Neuronal stem cell (in vitro differentiated cells): ENCODE results near the gene GPR39.

Experiments used
- DNase-seq: peaks from one replicate; pipeline ENCODE4 v3.0.0-alpha.2; 2013; ENCODE audit warnings: low spot score
- H2AFZ ChIP-seq: one replicate; pipeline ENCODE4 v1.6.1; 2013; ENCODE audit warnings: mild to moderate bottlenecking, low read length, inconsistent platforms
- H2AK5ac ChIP-seq: 2 replicates; pipeline ENCODE4 v1.6.1; 2013; ENCODE audit warnings: low read depth, mild to moderate bottlenecking, inconsistent platforms, low read length, moderate library complexity, mixed read lengths
- H2BK120ac ChIP-seq: 2 replicates; pipeline ENCODE4 v1.6.1; 2013; ENCODE audit warnings: low read depth, mild to moderate bottlenecking, inconsistent platforms, low read length, moderate library complexity, mixed read lengths
- H2BK12ac ChIP-seq: one replicate; pipeline ENCODE4 v1.6.1; 2013; ENCODE audit warnings: low read length, inconsistent platforms
- H2BK15ac ChIP-seq: 2 replicates; pipeline ENCODE4 v1.6.1; 2013; ENCODE audit warnings: mild to moderate bottlenecking, low read length, inconsistent platforms, mixed read lengths
- H2BK5ac ChIP-seq: one replicate; pipeline ENCODE4 v1.6.1; 2013; ENCODE audit warnings: inconsistent platforms, mild to moderate bottlenecking, low read length, moderate library complexity
- H3K14ac ChIP-seq: one replicate; pipeline ENCODE4 v1.6.1; 2013; ENCODE audit warnings: low read length, inconsistent platforms
- H3K18ac ChIP-seq: 2 replicates; pipeline ENCODE4 v1.6.1; 2013; ENCODE audit warnings: low read length, inconsistent platforms
- H3K23ac ChIP-seq: 2 replicates; pipeline ENCODE4 v1.6.1; 2013; ENCODE audit warnings: low read depth, mild to moderate bottlenecking, mixed read lengths, low read length, inconsistent platforms; ENCODE audit not compliant: poor library complexity
- H3K27ac ChIP-seq: replicated peaks from 3 replicates; pipeline ENCODE4 v1.5.1; 2013; ENCODE audit warnings: low read length, inconsistent platforms
- H3K27me3 ChIP-seq, 3 experiments: 2 replicates each; pipeline ENCODE4 v1.6.1; 2013; ENCODE audit warnings: low read length in 3 of 3, mild to moderate bottlenecking in 2 of 3, inconsistent platforms in 1 of 3, low read depth in 1 of 3, mixed read lengths in 1 of 3, moderate library complexity in 1 of 3; ENCODE audit not compliant: control insufficient read depth in 3 of 3, insufficient read depth in 3 of 3
- H3K36me3 ChIP-seq, 2 donors: replicated peaks in 1 of 2; 2 replicates each; pipeline ENCODE4 v1.6.1; 2013; ENCODE audit warnings: low read length in 2 of 2; ENCODE audit not compliant: control insufficient read depth in 2 of 2, insufficient read depth in 2 of 2
- H3K4ac ChIP-seq: 2 replicates; pipeline ENCODE4 v1.6.1; 2013; ENCODE audit warnings: inconsistent platforms, mild to moderate bottlenecking, low read length, moderate library complexity
- H3K4me1 ChIP-seq, 2 donors: 1 replicate in 1 of 2; 2 replicates in 1 of 2; pipeline ENCODE4 v1.6.1; 2013; ENCODE audit warnings: low read length in 2 of 2, low read depth in 1 of 2; ENCODE audit not compliant: control insufficient read depth in 2 of 2, insufficient read depth in 1 of 2
- H3K4me2 ChIP-seq: one replicate; pipeline ENCODE4 v1.6.1; 2013; ENCODE audit warnings: mild to moderate bottlenecking, low read length, inconsistent platforms; ENCODE audit not compliant: insufficient read depth, poor library complexity, severe bottlenecking
- H3K4me3 ChIP-seq, 2 donors: 2 replicates each; pipeline ENCODE4 v1.5.1; 2013; ENCODE audit warnings: low read length in 2 of 2, mild to moderate bottlenecking in 2 of 2, inconsistent platforms in 1 of 2, moderate library complexity in 1 of 2
- H3K79me1 ChIP-seq: one replicate; pipeline ENCODE4 v1.6.1; 2013; ENCODE audit warnings: low read depth, mild to moderate bottlenecking, inconsistent platforms, low read length, moderate library complexity
- H3K9ac ChIP-seq: one replicate; pipeline ENCODE4 v1.6.1; 2013; ENCODE audit warnings: mild to moderate bottlenecking, low read depth, low read length, inconsistent platforms; ENCODE audit not compliant: poor library complexity
- H3K9me3 ChIP-seq, 2 donors: replicated peaks in 1 of 2; 2 replicates each; pipeline versions ENCODE3 to v1.6.1; 2013; ENCODE audit warnings: low read length in 2 of 2, mild to moderate bottlenecking in 2 of 2, inconsistent platforms in 1 of 2, low read depth in 1 of 2, mixed read lengths in 1 of 2, moderate library complexity in 1 of 2; ENCODE audit not compliant: control insufficient read depth in 2 of 2, insufficient read depth in 1 of 2
- H4K8ac ChIP-seq: one replicate; pipeline ENCODE4 v1.6.1; 2013; ENCODE audit warnings: low read depth, mild to moderate bottlenecking, inconsistent platforms, low read length, moderate library complexity
- H4K91ac ChIP-seq: one replicate; pipeline ENCODE4 v1.6.1; 2013; ENCODE audit warnings: low read length, low read depth, mild to moderate bottlenecking, inconsistent platforms; ENCODE audit not compliant: poor library complexity
- WGBS, 2 donors: extraction: QIAGEN DNeasy Blood & Tissue Kit; methylation state at CpG; one replicate each; pipeline ENCODE4 v1.1.7; 2013; ENCODE audit warnings: missing lambda C conversion rate in 2 of 2, mixed read lengths in 1 of 2; ENCODE audit not compliant: insufficient read length in 2 of 2, insufficient replicate concordance in 1 of 2; ENCODE audit errors: extremely low coverage in 2 of 2; 5-methylcytosine and 5-hydroxymethylcytosine counted together

Gene GPR39

GRCh38 chr2:132462236-132462635 is 45.6 kb downstream of the GPR39 start:
- no peak for DNase-seq

DNA sequence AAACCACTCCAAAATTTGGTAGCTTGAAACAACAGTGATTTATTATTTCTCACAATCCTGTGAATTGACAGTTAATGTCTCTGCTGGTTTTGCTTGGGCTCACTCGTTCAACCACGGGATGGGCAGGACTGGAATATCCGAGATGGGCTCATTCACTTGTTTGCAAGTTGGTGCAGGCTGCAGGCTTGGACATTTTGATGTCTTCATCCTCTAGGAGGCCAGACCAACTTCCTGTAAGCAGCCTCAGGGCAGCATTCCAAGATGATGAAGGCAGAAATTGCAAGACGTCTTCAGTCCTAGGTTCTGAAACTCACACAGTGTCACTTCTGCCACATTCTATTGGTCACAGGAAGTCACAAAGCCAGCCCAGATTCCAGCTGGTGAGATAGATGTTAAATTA is 47.1 kb downstream of the GPR39 start:
- Histone ChIP-seq H3K4me1 (peaks cover 0 to under 1% of the 10 kb centered on the region in 2 donors), H4K8ac (no peak overlapping the region), H3K23ac (no peak overlapping the region), H3K4me3 (no peak overlapping the region), H2BK5ac (no peak overlapping the region), H3K36me3 (no peaks in the 10 kb centered on the region), H3K27me3 (no peaks in the 10 kb centered on the region), H3K18ac (no peak overlapping the region), H3K14ac (no peak overlapping the region), H3K27ac (no peak overlapping the region), H3K9me3 (peaks cover 11 to 26% of the 10 kb centered on the region in 2 donors), H4K91ac (no peak overlapping the region), H2BK15ac (no peak overlapping the region), H3K79me1 (no peaks in the 10 kb centered on the region), H2BK12ac (no peak overlapping the region), H3K4ac (no peak overlapping the region), H3K9ac (no peak overlapping the region), H3K4me2 (no peak overlapping the region), H2AFZ (no peak overlapping the region), H2BK120ac (no peak overlapping the region), H2AK5ac (no peak overlapping the region)
- no peak for DNase-seq
- no CpG with 5 or more reads among the region's 4 CpGs for WGBS, 2 donors

More at GRCh38 chr2:132462236-132462635, 45.6 kb downstream of the GPR39 start:
- no peaks in the 10 kb centered on the region for H3K36me3 ChIP-seq
- H3K4ac ChIP-seq = no peak overlapping the region
- H4K8ac ChIP-seq = no peak overlapping the region
- no peak overlapping the region for H4K91ac ChIP-seq
- H2BK12ac ChIP-seq = no peak overlapping the region
- no peaks in the 10 kb centered on the region for H3K27me3 ChIP-seq
- H3K23ac ChIP-seq = no peak overlapping the region
- H3K4me1 ChIP-seq = no peaks in the 10 kb centered on the region
- H3K4me3 ChIP-seq = no peak overlapping the region
- H2AK5ac ChIP-seq = no peak overlapping the region
- no peak overlapping the region for H2BK15ac ChIP-seq
- H3K14ac ChIP-seq = no peak overlapping the region
- H3K27ac ChIP-seq = no peak overlapping the region
- no peaks in the 10 kb centered on the region for H3K79me1 ChIP-seq
- no peak overlapping the region for H3K4me2 ChIP-seq
- no peak overlapping the region for H2BK5ac ChIP-seq
- H2AFZ ChIP-seq = no peak overlapping the region
- H3K9ac ChIP-seq = no peak overlapping the region
- H3K18ac ChIP-seq = no peak overlapping the region
- H2BK120ac ChIP-seq = no peak overlapping the region
- peaks cover 6 to 19% of the 10 kb centered on the region in 2 donors for H3K9me3 ChIP-seq
- WGBS, 2 donors = no CpG with 5 or more reads among the region's 1 CpG

DNA sequence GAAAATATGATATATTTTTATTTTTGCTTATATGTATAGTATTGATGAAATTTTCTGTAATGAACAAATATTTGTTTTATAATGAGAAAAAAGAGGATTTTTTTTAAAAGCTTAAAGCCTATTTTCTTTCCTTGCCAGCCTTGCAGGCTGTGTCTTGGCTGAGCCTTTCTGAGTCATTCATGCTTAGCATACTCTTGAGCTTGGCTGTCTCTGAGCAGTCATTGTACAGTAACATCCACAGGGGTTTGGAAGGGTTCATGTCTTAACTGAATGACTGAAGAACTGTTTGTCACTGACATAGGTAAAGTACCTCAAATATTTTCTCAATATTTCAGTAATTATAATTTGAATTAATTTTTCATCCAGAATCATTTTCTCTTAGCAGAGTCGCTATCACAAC is 49.3 kb downstream of the GPR39 start:
- Histone ChIP-seq H3K23ac (no peak overlapping the region), H3K4me2 (no peak overlapping the region), H3K14ac (no peak overlapping the region), H2AFZ (no peak overlapping the region), H3K4me1 (peaks cover 0 to 7% of the 10 kb centered on the region in 2 donors), H4K91ac (no peak overlapping the region), H3K36me3 (no peaks in the 10 kb centered on the region), H3K9ac (no peak overlapping the region), H4K8ac (no peak overlapping the region), H2AK5ac (no peak overlapping the region), H2BK12ac (no peak overlapping the region), H2BK15ac (no peak overlapping the region), H3K4ac (no peak overlapping the region), H3K79me1 (no peaks in the 10 kb centered on the region), H3K18ac (no peak overlapping the region), H3K27ac (no peak overlapping the region), H3K27me3 (no peaks in the 10 kb centered on the region), H3K4me3 (no peak overlapping the region), H2BK5ac (no peak overlapping the region), H2BK120ac (no peak overlapping the region), H3K9me3 (peaks cover 15 to 27% of the 10 kb centered on the region in 2 donors)
- DNase-seq = no peak
- WGBS, 2 donors = no CpG with 5 or more reads among the region's 1 CpG

DNA sequence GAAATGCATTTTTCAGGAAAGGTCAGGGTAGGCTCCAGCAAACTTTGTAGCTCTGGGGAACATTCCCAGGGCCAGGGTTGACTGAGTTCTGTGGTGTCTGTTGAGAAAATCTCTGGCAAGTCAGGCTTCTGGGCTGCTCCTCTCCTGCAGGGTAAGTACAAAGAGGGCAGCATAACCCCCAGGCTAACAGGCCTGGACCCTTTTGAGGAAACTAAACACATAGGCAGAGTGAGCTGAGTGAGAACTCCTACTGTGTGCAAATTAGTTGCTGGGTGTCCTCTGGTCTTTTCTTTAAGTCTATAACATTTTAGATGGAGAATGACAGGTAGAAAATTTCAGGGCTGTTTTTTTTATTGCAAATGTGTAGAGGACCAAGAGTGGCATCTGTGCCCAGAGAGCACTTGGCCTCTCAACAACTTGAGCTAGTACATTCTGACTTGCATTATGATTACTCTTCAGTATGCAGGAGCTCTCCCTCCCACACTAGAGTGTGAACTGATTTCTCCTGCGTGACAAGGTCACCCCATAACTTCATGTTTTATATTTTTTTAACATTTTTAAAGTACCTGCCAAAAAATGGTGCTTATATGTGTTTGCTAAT is 49.9 kb downstream of the GPR39 start:
- Histone ChIP-seq H2BK5ac (no peak overlapping the region), H4K91ac (no peak overlapping the region), H3K4me1 (peaks cover 0 to 7% of the 10 kb centered on the region in 2 donors), H3K27ac (no peak overlapping the region), H3K18ac (no peak overlapping the region), H3K23ac (no peak overlapping the region), H3K27me3 (no peaks in the 10 kb centered on the region), H3K36me3 (no peaks in the 10 kb centered on the region), H2AK5ac (no peak overlapping the region), H3K4me3 (no peak overlapping the region), H3K9me3 (peaks cover 15 to 27% of the 10 kb centered on the region in 2 donors), H3K14ac (no peak overlapping the region), H3K4me2 (no peak overlapping the region), H3K9ac (no peak overlapping the region), H3K4ac (no peak overlapping the region), H3K79me1 (no peaks in the 10 kb centered on the region), H2BK120ac (no peak overlapping the region), H2BK12ac (no peak overlapping the region), H2BK15ac (no peak overlapping the region), H4K8ac (no peak overlapping the region), H2AFZ (no peak overlapping the region)
- DNase-seq = no peak
- no CpG with 5 or more reads among the region's 1 CpG for WGBS, 2 donors
